ENCODE data around the gene ID2.
"Not testable (repeated sequence)": the region's sequence is repeated elsewhere in the genome, so short reads cannot be mapped to it uniquely, and the experiment has no call there.

Gene ID2

DNA sequence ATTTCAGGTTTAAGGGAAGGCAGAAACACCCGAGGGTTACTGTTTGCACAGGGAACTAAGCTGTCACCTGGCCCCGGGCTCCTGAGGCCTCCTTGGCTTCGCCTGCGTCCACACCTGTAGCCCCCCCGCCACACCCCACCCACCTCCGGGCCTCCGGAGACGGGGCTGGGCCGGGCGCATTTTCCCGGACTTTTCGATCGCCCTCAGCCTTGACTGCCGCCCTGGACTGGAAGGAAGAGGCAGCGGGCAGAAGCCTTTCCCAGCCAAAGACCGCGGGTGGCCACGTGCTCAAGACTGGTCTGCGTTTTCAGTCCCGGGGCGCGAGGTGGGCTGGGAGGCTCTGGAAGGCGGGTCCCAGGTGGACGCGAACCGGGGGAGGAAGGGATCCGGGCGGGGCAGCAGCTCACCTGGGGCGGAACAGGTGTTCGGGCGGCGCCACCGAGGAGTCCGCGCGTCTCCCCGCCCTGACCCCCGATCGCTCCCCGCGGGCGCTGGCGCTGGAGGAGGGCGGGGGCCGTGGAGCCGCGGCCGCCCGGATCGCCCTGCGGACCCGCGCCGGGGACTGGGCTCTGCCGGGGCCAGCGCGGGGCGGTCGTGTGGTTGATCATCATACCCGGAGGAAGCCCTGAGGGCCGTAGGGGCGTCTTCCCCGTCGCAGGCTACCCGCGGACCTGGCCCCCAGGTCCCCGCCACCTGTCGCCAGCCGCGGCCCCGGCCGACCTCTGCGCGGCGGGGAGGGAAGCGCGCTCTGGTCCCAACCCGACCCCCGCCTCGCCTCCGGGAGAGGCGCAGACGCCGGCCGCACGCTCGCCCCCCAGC lies 3.2 kb downstream of the ID2 start:
- DNase-seq (ENCODE audit: low read depth) = no peak

DNA sequence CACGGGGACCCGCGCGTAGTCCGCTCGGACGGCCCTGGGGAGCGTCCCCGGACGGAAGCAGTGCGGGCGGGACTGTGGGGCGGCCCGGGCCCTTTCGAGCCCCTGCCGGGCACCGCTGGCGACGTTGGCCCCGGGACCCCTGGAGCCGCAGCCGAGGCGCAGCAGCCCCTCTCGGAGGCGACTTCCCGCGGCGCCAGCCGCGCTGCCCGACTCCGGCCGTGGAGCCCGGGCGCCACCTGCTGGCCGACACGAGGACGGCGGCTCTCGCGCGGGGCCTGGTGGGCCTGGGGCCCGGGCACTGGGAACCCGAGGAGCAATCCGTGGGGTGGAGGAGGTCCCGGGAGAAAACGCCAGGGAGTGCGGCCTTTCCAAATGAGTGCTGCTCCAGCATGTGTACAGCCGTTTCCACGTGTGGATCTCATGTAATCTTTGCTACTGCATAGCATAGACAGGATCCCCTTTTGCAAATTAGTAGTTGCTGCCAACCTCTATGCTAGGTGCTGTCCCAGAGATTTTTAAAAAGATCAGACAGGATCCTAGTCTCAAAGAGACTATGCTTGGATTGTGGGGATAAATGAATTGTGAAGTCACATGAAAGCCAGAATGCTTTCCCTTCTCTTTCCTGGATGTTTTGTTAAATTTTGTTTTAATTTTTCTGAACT lies 4.0 kb downstream of the ID2 start:
- no peak for DNase-seq (ENCODE audit: low read depth)

DNA sequence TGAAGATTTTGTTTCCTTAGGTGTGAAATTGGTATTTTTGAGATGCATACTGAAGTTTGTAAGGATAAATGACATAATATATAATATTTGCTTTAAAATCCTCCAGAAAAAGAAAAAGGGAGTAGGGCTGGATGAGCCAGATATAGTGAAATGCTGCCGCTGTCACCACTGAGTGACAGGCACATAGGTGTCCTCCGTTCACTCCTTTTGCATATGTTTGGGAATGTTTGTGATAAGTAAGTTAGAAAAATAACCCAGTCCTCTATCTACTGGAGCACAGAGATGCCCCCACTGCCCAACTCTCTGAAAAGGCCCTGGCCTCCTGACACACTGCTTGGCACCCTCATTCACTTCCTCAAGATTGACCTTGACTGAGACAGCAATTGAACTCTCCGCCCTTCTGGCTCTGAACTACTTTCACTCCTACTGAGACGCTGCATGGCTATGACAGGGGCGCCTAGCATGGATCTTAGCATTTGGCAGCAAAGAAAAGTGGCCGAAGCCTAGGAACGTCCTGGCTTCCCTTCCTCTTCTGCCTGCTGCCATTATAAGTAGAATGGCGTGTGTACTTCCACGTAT lies 10.1 kb downstream of the ID2 start:
- no peak for DNase-seq (ENCODE audit: low read depth)

DNA sequence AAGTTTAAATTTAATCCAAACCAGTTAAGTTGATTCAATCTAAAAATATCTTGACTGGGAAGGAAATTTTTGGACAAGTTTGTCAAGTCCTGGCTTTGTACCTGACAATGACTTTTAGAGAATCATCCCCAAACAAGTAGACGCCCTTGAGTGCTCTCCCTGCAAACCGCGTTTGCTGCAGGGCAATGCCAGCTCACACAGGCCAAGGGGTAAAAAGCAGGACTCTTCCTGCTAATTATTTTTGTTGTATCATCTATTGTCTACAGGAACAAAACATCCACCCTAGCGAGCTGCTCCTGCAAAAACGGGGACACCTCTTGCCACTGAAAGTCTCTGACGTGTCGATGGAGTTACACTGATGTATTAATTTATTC lies 10.9 kb downstream of the ID2 start:
- no peak for DNase-seq (ENCODE audit: low read depth)

DNA sequence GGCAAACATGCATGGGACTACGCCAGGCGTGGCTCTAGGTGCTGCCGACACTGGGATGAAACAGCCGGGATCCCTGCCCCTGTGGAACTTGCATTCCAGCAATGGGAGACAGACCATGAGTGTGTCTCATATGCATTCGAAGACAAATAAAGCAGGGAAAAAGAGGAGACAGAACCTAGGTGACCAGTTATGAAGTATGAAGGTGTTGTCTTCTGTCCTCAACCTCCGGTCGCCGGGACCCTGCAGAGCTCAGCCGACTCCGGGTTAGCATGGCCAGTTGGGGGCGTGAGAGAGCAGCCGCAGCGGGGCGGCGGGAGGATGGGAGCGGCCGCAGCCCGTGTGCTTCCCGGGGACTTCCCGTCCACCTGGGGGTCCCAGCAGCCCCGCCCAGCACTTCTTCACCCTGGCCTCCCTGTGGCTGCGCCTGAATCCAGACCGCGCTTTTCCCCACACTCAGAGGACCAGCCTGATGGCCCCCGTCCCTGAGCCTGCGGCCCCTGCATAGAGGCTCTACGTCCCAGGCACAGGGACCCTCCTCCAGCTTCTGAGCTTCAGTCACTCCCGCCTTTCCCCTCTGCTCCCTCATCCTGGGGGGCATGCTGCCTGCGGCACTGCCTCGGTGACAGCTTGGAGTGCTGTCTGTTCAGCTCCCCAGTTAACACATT lies 11.4 kb downstream of the ID2 start:
- DNase-seq (ENCODE audit: low read depth) = no peak

DNA sequence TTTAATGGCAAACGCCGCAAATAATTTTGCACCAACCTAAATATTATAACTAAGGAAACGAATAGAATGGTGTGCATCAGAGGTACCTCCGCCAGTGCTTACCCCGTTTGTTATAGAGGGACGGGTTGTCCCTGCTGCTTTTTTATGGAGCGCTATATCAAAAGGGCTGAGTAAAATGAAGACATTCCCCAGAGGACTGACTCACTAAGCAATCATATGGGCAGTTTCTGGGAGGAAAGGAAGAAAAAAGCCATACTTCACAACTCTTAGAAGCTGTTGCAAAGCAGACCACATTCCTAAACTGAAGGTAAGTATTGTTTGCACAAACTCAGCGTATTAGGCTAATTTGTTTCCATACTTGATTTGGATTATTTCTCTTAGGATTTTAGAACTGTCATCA lies 12.9 kb downstream of the ID2 start:
- no peak for DNase-seq (ENCODE audit: low read depth)

DNA sequence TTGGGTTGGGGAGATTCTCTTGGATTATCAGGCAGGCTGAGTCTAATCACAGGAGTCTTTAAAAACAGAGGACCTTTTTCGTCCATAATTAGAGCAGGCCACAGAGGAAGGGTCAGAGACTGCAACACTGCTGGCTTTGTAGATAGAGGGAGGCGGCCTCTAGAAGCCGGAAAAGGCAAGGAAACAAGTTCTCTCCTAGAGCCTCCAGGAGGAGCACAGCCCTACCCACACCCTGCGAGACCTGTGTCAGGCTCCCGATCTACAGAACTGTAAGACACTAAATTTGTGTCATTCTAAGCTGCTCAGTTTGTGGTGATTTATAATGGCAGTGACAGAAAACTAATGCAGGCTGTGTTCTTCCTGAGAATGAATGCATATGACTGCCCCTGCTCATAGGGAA lies 15.3 kb downstream of the ID2 start:
- no peak for DNase-seq (ENCODE audit: low read depth)

DNA sequence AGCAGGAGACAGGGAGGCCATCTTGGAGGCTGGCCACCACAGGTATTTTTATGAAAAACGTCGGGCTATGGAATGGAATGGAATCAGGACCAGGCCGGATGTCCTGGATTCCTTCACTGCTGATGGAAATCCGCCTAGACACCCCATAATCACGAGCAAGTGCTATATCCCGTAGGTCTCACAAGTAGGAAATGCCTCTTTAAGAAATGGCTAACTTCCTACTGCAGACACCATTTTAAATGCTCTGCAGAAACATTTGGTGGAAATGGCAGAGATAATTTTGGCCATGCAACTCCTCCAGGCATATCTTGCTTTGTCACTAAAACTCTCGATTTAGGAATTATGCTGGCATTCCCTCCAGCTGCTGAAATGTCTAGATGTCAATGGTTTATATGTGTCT lies 18.0 kb downstream of the ID2 start:
- no peak for DNase-seq (ENCODE audit: low read depth)

DNA sequence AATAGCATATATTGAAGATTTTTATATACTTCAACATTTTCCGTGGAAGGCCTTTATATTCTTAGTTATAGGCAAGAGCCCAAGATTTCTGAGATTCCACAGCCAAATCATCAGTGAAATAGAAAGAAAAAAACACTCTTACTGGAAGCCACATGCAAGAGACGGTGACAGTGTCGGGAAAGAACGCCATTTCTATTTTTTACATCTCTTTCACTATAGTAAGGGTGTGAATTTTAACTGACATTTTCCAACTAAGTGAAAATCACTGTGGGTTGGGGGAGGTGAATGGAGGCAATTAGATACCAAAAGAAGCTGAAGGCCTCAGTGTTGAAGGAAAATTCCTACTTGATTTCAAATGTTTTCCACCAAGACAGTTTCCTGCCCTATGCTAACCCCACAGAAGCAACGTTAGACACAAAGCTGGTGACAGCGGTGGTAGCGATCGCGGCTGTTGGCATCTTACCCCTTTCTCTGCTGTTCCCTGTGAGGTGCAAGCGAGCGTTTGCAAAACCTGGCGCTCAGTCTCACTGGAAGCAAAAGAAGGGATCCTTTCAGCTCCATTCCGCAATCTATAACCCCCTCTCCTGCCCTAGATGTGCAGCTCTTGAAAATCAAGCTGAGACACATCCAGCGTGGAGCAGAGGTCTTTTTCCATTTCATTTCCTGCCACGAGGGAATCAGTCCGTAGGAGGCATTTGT lies 20.0 kb downstream of the ID2 start:
- DNase-seq (ENCODE audit: low read depth) = no peak

DNA sequence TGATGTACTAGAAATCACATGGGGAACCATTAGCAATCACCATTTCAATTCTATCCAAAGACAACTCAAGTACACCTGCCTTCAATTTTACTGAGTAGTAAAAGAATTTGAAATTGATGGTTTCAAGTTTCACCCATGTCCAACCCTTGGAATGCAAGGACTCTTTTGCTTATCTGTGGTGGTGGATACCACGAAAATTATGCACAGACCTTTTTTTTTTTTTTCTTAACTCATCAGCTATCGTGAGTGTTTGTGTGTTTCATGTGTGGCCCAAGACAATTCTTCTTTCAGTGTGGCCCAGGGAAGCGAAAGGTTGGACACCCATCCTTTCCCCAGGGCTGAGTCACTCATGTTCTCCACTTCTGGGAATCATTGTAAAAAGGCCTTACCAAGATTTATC lies 23.1 kb downstream of the ID2 start:
- DNase-seq (ENCODE audit: low read depth) = no peak

DNA sequence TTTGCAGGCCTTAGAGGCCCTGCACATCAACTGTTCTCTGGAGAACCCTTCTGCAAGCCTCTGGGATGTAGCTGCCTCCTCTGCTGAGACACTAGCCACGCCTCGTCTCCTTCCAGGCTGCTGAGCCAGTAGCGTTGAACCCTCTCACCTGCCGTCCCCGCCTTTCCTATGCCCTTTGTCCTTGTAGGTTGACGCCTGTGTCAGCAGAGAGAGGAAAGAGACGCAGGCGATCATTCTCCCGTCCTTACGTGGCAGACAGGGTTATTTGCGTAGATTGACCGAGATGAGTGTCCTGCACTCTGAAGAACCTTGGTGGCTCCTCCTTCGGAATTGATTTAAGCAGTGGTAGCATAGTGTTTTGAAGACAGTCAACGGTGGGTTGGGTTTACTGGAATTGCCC lies 27.8 kb downstream of the ID2 start:
- no peak for DNase-seq (ENCODE audit: low read depth)

DNA sequence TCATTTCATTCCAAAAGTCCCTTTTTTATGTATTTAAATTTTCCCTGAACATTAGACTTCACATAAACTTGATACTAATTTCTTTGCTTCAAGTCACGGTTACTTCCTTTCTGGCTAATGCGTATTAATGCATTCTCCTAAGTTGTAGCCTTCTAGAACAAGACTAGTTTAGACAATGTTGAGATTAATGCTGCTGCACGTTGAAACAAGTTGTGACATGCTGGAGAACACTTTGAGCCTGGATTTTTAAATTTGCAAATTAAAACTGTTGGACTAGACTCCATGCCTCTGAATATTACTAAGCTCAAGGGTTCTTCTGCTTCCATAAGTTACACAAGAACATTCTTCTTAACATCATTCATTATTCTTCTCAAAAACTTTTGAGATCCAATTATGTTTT lies 29.1 kb downstream of the ID2 start:
- DNase-seq (ENCODE audit: low read depth) = no peak

DNA sequence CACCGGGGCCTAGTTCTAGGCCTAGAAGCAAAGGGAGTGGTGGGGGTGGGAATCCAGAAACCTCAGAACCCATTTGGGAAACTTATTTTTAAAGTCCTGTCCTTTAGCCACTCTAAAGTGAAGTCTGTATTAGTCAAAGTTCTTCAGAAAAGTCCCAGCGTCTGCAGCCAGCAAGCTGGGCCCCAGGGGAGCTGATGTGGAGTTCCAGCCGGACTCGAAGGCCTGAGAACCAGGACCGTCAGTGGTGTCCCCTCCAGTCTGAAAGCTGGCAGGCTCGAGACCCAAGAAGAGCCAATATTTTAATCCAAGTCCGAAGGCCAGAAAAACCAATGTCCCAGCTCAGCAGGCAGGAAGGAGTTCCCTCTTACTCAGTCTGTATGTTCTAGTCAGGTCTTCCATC lies 32.4 kb downstream of the ID2 start:
- DNase-seq (ENCODE audit: low read depth) = no peak

DNA sequence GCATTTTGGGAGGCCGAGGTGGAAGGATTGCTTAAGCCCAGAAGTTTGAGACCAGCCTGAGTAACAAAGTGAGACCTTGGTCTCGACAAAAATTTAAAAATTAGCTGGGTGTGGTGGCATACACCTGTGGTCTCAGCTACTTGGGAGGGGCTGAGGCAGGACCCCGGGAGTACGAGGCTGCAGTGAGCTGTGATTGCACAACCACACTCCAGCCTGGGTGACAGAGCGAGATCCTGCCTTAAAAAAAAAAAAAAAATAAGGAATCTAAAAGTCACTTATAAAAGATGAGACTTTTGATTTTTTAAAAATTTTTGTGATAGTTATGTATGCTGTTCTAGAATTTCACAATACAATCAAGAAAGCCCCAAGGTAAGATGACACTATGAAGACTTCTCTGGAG lies 33.1 kb downstream of the ID2 start:
- no peak for DNase-seq (ENCODE audit: low read depth)

DNA sequence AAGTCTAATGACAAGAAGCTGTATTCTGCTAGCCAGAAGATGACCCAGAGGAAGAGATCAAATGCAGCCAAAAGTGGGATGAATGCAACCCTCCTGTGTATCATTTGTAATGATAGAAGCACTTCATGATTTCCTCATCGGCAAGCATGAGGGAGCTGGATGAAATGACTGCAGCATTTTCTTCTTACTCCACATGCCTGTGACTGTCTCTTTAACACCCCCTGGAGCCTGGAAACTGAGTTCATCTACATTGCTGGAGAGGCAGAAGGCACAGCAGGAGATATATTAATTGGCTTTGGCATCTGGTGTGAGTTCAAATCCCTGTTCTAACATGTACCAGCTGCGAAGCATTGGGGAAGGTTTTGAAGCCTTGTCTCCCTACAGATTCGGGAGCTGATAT lies 37.7 kb downstream of the ID2 start:
- DNase-seq (ENCODE audit: low read depth) = peak; percentile 67

DNA sequence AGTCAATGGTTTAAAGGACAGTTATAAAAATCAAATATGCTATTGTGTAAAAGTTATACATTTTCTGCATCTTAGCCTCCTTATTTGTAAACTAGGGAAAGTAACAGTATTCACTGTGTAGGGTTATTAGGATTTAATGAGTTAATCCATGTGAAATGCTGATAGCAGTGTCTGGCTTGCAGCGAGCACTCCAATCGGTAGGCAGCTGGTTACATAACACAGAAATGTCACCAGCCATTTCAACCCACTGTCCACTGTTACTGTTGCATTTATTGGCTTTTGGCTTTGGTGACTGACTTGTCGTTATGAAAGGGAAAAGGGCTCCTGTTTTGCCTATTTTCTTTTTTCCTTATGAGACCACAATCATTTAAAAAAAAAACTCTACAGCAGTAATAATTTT lies 38.9 kb downstream of the ID2 start:
- no peak for DNase-seq (ENCODE audit: low read depth)

DNA sequence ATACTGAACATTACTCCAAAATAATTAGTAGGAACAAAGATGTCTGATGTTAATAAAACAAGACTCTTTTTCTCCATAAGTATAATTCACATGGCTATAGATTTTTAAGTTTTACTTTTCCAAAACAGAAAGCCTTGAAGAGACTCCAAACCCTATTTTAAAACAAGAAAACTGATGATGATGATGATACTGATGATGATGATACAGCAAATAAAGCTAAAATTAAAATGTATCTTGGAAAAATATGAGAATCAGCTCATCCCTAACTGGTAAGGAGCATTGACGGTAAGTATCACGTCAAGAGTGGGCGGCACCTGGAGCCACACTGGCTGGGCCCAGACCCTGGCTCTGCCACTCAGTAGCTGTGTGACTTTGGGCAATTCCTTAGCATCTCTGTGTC lies 39.6 kb downstream of the ID2 start:
- no peak for DNase-seq (ENCODE audit: low read depth)

DNA sequence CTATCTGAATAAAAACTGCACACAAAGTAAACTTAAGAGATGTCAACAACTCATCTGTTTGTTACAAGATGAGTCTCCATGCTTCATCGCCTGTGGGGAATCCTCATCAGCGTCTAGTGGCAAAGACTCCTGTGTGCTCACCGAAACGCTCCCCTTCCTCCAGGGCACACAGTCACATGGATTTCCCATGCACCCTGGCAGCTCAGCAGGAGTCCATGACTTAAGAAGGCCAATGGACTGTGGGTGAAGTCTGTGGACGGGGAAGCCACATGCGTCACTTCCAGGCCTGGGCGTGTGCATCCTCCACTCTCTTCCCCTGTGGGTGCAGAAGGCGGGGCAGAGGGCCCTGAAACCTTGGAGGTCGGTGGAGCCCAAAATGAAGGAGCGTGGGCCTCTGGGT lies 41.1 kb downstream of the ID2 start:
- no peak for DNase-seq (ENCODE audit: low read depth)

DNA sequence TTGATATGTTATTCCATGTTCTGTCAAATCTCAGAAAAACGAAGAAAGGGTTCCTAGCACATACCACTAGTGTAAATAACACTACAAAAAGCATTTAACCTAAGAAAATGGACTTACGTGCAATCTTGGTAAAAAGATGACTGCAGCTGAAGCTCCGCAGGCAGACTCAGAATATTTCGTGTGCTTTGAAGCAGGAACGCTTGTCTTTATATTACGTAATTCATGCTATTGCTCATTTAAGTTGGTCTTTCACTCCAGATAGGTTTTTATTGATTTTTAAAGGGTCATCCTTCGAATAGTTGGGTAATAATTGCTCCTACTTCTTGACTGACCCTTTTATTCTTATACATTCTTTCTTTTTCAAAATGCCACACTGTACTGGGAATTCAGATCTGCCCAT lies 44.0 kb downstream of the ID2 start:
- no peak for DNase-seq (ENCODE audit: low read depth)

DNA sequence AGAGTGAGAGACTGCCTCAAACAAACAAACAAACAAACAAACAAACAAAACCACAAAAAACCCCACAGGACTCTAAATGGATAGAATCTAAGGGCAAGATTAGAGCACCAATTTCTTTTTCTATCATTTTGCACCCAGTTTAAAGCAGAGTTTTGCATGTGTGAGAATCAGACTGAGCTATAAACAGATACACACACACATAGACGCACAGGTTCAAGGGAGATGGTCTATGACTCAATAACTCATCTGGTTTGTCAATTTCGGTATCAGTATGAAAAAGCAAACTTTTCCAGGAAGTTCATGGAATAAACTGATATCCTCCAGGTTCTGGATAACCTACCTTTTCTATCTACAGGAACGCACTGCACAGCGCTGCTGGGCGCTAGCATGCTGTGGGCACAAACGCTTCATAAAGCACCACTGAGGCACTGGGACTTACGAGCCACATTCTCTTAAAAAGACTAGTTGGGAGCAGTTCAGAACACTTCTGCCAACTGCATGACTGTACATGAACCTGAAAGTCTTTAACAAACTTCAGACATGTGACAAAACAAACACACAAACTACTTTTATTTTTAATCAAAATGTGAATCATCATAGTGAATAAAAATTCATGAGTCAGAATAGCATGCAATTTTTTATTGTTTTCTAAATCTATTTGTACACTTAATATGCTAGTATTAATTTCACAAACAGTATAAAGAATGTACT lies 46.6 kb downstream of the ID2 start:
- DNase-seq (ENCODE audit: low read depth) = no peak

DNA sequence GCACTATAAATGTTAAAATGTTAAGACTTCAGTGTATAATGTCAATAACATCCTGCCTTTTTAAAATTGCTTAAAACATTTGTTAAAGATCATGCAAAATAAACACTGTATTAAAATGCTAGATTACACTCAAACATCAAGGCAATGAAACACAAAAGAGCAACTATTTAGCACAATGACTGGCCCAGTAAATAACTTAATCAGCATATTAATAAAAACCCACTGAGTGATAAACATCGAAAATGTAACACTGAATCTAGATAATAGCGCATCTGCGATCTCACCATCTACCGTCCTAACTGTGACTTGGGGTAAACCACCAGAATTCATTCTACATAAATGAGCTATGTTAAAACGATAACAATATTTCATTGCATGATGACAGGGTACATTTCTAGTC lies 47.2 kb downstream of the ID2 start:
- not testable (repeated sequence) for DNase-seq (ENCODE audit: low read depth)

DNA sequence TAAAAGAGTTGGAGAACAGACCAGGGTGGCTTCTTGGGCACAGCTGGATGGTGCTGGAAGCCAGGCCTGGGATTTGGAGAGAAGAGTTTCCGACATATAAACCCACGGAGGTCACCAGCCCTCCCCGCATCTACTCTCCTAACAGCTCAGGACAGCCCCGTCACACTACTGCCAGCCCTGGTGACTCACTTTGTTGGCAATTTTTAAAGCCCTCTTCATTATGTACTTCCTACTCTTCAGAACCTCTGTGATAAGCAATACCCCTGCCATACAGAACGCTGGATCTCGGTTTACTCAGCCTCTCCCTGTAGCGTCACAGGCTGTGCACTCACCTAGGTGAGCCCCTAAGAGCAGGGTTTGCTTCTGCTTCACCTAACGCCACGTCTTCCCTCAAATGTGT lies 48.1 kb downstream of the ID2 start:
- DNase-seq (ENCODE audit: low read depth) = peak; percentile 19

Data from fibroblast of gingiva (primary cell).